ENCODE data around the gene TCF7L2. TPM values are rescaled to one million over a fixed set of nuclear protein-coding genes. Genes with fewer than 3 reads are reported as not detected.

TCF7L2 gene
- total RNA-seq, 1 donor from 2014 or later, result 49.3 TPM

DNA sequence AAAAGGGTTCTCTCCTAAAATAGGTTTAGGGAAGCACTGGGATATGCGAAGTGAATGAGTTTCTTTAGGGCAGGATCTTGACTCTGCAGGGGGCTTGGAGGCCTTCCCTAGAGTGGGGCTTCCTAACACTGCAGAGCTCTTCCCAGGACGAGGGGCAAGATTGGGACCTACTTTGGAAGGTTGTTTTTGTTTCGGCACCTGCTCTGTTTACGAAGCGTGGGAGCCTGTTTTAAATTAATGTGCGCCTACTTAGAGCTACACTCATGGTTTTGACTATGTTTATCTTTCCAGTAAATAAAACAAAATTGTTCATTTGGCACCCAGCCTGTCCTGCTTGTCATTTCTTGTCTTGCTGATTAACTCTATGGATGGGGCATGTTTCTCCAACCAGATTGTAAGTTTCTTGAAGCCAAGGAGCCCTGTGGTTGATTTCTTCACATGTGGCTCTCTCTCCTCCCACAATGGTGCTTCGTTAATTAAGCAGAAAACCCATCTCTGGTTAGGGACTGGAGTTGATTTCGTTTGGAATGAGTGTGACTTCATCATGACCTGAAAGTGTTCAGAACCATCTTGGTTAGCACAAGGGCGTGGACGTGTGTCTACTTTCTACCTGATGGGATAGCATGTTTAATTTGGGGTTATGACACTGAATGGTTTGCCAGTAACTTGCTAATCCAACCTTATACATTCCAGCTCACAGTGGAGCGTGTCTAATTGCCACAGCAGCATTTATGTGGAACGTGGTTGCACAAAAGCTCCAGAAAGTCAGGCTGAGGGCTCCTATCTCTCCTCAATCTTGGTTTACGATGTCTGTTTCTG lies 98.1 kb downstream of the TCF7L2 start:
- peaks cover 11% of the 10 kb centered on the region for H3K36me3 Mint-ChIP-seq (ENCODE audit: low read depth, unreplicated experiment)
- peaks cover 12% of the 10 kb centered on the region for H3K27me3 Mint-ChIP-seq (ENCODE audit: unreplicated experiment)
- TF ChIP-seq, protein P1, sequence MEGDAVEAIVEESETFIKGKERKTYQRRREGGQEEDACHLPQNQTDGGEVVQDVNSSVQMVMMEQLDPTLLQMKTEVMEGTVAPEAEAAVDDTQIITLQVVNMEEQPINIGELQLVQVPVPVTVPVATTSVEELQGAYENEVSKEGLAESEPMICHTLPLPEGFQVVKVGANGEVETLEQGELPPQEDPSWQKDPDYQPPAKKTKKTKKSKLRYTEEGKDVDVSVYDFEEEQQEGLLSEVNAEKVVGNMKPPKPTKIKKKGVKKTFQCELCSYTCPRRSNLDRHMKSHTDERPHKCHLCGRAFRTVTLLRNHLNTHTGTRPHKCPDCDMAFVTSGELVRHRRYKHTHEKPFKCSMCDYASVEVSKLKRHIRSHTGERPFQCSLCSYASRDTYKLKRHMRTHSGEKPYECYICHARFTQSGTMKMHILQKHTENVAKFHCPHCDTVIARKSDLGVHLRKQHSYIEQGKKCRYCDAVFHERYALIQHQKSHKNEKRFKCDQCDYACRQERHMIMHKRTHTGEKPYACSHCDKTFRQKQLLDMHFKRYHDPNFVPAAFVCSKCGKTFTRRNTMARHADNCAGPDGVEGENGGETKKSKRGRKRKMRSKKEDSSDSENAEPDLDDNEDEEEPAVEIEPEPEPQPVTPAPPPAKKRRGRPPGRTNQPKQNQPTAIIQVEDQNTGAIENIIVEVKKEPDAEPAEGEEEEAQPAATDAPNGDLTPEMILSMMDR (IDR thresholded peaks at IDR 0.05; ENCODE audit: unreplicated experiment), result no peak
- H3K4me1 Mint-ChIP-seq (ENCODE audit: unreplicated experiment), result peaks cover 52% of the 10 kb centered on the region
- no peak overlapping the region for H3K4me3 Mint-ChIP-seq (ENCODE audit: unreplicated experiment)
- no peak for DNase-seq (ENCODE audit: low spot score)
- no peaks in the 10 kb centered on the region for H3K9me3 Mint-ChIP-seq (ENCODE audit: unreplicated experiment)
- H3K27ac Mint-ChIP-seq (ENCODE audit: unreplicated experiment), result peak overlapping the region; percentile 19

DNA sequence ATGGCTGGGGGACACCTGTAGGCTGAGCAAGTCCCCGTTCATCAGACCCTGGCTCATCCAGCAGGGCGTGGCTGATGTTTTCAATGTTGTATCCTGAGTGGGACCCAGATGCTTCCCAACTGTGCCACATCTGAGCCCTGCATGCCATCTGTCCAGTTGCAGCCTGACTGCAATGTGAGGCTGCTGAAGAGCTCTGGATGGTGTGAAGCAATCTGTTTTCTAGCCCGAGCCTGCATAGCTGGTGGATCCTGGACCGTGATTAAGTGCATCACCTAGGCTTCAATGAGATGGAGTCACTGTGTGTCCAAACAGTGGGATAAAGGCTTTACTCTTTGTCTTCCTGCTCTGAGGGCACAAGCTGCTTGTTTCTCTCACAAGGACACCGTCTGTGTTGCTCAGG lies 99.8 kb downstream of the TCF7L2 start:
- H3K36me3 Mint-ChIP-seq (ENCODE audit: low read depth, unreplicated experiment), result peaks cover 3% of the 10 kb centered on the region
- H3K9me3 Mint-ChIP-seq (ENCODE audit: unreplicated experiment), result no peaks in the 10 kb centered on the region
- peaks cover 8% of the 10 kb centered on the region for H3K27me3 Mint-ChIP-seq (ENCODE audit: unreplicated experiment)
- H3K27ac Mint-ChIP-seq (ENCODE audit: unreplicated experiment), result no peak overlapping the region
- no peak for DNase-seq (ENCODE audit: low spot score)
- H3K4me1 Mint-ChIP-seq (ENCODE audit: unreplicated experiment), result peaks cover 57% of the 10 kb centered on the region
- H3K4me3 Mint-ChIP-seq (ENCODE audit: unreplicated experiment), result no peak overlapping the region
- TF ChIP-seq, protein P1 (IDR thresholded peaks at IDR 0.05; ENCODE audit: unreplicated experiment), result no peak

DNA sequence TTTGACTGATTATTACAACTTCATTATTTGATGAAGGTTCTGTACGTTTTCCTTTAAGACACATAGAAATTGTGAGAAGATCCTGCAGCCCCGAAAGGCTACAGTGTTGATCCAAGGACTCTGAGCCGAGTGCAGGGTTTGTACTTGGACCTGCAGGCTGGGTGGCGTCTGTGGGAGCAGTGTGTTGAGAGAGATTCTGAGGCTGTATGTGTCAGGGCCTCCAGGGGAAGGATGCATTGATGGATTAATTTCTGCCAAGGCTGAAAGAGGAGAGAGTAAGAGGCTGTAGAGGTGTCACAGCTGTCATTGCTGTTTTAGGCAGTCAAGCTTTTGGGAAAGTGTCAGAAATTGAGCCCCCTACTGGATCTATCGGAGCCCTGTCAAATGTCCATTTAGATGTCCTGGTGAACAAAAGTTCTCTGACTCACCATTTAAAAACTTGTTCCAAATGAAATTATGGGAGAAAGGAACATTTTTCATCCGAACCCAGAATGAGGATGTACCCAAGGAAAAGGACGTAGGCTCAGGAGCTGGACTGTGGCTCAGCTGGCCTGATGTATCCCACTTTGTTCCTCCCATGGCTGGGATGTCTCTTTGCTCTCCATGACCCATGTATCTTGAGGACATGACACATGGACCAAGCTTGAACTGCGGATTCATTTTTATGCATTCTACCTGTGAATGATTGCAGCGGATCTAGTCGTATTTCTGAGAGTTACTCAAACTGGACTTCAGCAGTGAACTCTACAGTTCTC lies 102.2 kb downstream of the TCF7L2 start:
- peaks cover 54% of the 10 kb centered on the region for H3K4me1 Mint-ChIP-seq (ENCODE audit: unreplicated experiment)
- H3K36me3 Mint-ChIP-seq (ENCODE audit: low read depth, unreplicated experiment), result no peaks in the 10 kb centered on the region
- TF ChIP-seq, protein P1 (IDR thresholded peaks at IDR 0.05; ENCODE audit: unreplicated experiment), result no peak
- H3K9me3 Mint-ChIP-seq (ENCODE audit: unreplicated experiment), result no peaks in the 10 kb centered on the region
- H3K4me3 Mint-ChIP-seq (ENCODE audit: unreplicated experiment), result no peak overlapping the region
- peak overlapping the region; percentile 98 for H3K27ac Mint-ChIP-seq (ENCODE audit: unreplicated experiment)
- no peak for DNase-seq (ENCODE audit: low spot score)
- peaks cover 8% of the 10 kb centered on the region for H3K27me3 Mint-ChIP-seq (ENCODE audit: unreplicated experiment)

DNA sequence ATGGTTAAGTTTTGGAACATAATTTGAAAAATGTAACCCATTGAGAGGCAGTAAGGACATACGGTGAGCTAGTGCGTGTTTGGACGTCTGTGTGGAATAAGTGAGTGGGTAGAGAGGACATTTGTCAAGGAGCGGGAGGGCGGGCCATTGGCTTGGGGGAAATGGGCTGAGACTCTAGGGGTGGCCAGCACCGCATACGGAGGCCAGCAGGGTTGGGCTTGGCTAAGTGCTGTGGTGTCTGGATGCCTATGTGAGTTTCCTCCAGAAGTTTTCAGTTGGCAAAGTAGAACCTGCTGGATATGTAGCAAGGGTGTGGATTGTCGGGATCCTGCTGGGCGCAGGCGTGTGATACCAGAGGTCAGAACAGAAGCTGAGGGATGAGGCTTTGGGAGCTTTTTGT lies 103.0 kb downstream of the TCF7L2 start:
- no peak overlapping the region for H3K4me3 Mint-ChIP-seq (ENCODE audit: unreplicated experiment)
- H3K4me1 Mint-ChIP-seq (ENCODE audit: unreplicated experiment), result peaks cover 46% of the 10 kb centered on the region
- H3K27me3 Mint-ChIP-seq (ENCODE audit: unreplicated experiment), result peaks cover 8% of the 10 kb centered on the region
- no peaks in the 10 kb centered on the region for H3K9me3 Mint-ChIP-seq (ENCODE audit: unreplicated experiment)
- no peaks in the 10 kb centered on the region for H3K36me3 Mint-ChIP-seq (ENCODE audit: low read depth, unreplicated experiment)
- TF ChIP-seq, protein P1 (IDR thresholded peaks at IDR 0.05; ENCODE audit: unreplicated experiment), result no peak
- no peak for DNase-seq (ENCODE audit: low spot score)
- peak overlapping the region; percentile 98 for H3K27ac Mint-ChIP-seq (ENCODE audit: unreplicated experiment)

DNA sequence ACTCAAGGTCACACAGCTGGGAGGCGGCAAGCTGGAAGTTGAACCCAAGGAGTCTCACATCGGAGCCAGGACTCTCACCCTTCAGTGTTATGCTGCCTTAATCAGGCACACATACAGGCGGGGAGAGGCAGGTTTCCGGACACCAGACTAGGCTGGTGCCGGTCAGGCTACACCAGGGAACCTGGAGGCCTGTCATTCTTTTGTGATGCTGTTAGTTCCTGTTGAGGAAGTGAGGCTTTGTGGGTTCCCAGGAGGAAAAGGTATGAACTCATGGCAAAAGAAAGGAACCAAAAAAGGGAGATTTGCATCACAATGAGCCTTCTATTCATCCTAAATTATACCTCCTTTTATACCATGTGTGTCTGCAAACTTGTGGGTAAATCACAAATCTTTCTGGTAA lies 103.8 kb downstream of the TCF7L2 start:
- peak; percentile 55 for DNase-seq (ENCODE audit: low spot score)
- Mint-ChIP-seq H3K27me3 (ENCODE audit: unreplicated experiment) (peaks cover 8% of the 10 kb centered on the region), H3K36me3 (ENCODE audit: low read depth, unreplicated experiment) (no peaks in the 10 kb centered on the region), H3K9me3 (ENCODE audit: unreplicated experiment) (no peaks in the 10 kb centered on the region), H3K27ac (ENCODE audit: unreplicated experiment) (peak overlapping the region; percentile 98), H3K4me1 (ENCODE audit: unreplicated experiment) (peaks cover 43% of the 10 kb centered on the region), H3K4me3 (ENCODE audit: unreplicated experiment) (peak overlapping the region; percentile 59)
- TF ChIP-seq, protein P1 (IDR thresholded peaks at IDR 0.05; ENCODE audit: unreplicated experiment), result no peak
